GM12875 (cell line): ENCODE data around the gene TREX2.

ENCODE experiments used
- H3K4me3 ChIP-seq: one replicate; pipeline ENCODE4 v1.5.1; 2011; ENCODE audit warnings: low read depth, low read length, control low read depth
- CTCF ChIP-seq: IDR thresholded peaks from 2 replicates; pipeline ENCODE4 v1.5.1; 2011; ENCODE audit warnings: low read depth, mild to moderate bottlenecking, control low read depth, inconsistent platforms, low read length, moderate library complexity, borderline replicate concordance; ENCODE audit not compliant: insufficient read depth

TREX2 gene

GRCh38 chrX:153444333-153445011 is 1.4 kb downstream of the TREX2 start:
- H3K4me3 ChIP-seq: no peak overlapping the region
- TF ChIP-seq CTCF: no peak

- no peak overlapping the region for H3K4me3 ChIP-seq
- TF ChIP-seq CTCF: no peak
These were observed 2.2 kb downstream of the TREX2 start for GRCh38 chrX:153443476-153444332.

- no peak for TF ChIP-seq CTCF
- H3K4me3 ChIP-seq: no peak overlapping the region
These were observed 3.4 kb downstream of the TREX2 start for GRCh38 chrX:153442463-153442862.

- TF ChIP-seq CTCF: no peak
These were observed 3.9 kb downstream of the TREX2 start for GRCh38 chrX:153441981-153442380.

GRCh38 chrX:153441296-153441695 is 4.6 kb downstream of the TREX2 start:
- no peak overlapping the region for H3K4me3 ChIP-seq
- no peak for TF ChIP-seq CTCF

More at GRCh38 chrX:153441981-153442380, 3.9 kb downstream of the TREX2 start:
- H3K4me3 ChIP-seq: no peak overlapping the region

GRCh38 chrX:153440556-153441135 is 5.2 kb downstream of the TREX2 start:
- TF ChIP-seq CTCF: no peak

GRCh38 chrX:153439977-153440376 is 5.9 kb downstream of the TREX2 start:
- no peak for TF ChIP-seq CTCF
- no peak overlapping the region for H3K4me3 ChIP-seq

More at GRCh38 chrX:153440556-153441135, 5.2 kb downstream of the TREX2 start:
- H3K4me3 ChIP-seq: no peak overlapping the region
